ENCODE results near the gene HSDL1.

Gene HSDL1

DNA sequence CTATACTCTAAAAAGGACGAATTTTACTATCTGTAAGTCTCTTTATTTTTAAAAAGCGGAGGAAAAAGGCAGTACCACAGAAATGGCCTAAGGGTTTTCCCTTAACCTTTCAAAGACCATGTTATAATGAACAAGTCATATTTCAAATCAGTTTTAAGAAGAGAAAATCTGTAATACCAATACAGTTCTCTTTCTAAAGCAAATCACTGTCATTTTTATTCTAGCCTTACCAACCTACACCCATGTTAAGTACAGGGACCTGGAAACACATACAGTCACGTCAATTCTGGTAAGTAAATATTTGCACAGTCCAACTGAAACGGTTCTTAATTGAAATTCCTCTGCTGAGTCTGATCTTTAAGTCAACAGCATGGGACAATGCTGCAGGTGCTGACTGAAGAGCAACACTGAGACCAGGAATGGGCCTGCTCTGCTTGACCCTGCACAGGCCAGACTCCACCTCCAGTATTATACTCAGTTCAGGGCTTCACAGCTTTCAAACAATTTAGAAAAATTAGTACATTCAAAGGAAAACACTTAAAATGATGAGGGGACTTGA is 48.5 kb downstream of the HSDL1 start:
- no peak for DNase-seq (ENCODE audit: insufficient read length, low spot score)
- TF ChIP-seq SPI1 (IDR thresholded peaks at IDR 0.05; ENCODE audit: low read depth, low read length): no peak
- no peak for TF ChIP-seq POU2F2 (IDR thresholded peaks at IDR 0.05; ENCODE audit: low read depth, low read length)
- no peak for TF ChIP-seq TAF1 (IDR thresholded peaks at IDR 0.05; ENCODE audit: low read depth, low read length)
- no peak for TF ChIP-seq POLR2A (IDR thresholded peaks at IDR 0.05; ENCODE audit: low read depth, low read length)
- no peak for TF ChIP-seq POLR2AphosphoS5 (IDR thresholded peaks at IDR 0.05; ENCODE audit: low read depth, low read length)
- no peak for TF ChIP-seq PAX5 (IDR thresholded peaks at IDR 0.05; ENCODE audit: insufficient read depth, low read length, severe bottlenecking)
- no peak for FAIRE-seq

DNA sequence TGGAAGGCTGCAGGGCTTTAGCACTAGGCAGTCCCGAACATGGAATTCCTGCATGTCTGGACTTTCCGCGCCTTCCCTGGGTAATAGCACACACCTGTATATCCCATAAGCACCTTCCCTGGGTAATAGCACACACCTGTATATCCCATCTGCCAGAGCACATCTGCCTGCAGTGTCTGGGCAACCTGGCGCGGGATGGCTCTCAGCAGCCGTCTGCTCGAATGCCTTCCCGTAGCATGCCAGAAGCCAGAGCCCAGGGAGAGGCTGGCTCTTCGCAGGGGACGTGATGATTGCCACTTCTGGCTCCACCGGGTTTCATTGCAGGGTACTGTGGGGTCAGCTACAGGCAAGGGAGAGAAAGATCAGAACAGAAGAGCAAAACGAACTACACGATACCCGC is 49.5 kb downstream of the HSDL1 start:
- no peak for FAIRE-seq
- TF ChIP-seq POLR2A (IDR thresholded peaks at IDR 0.05; ENCODE audit: low read depth, low read length) (no peak), SPI1 (IDR thresholded peaks at IDR 0.05; ENCODE audit: low read depth, low read length) (no peak), TAF1 (IDR thresholded peaks at IDR 0.05; ENCODE audit: low read depth, low read length) (no peak)
- no peak for DNase-seq (ENCODE audit: insufficient read length, low spot score)

DNA sequence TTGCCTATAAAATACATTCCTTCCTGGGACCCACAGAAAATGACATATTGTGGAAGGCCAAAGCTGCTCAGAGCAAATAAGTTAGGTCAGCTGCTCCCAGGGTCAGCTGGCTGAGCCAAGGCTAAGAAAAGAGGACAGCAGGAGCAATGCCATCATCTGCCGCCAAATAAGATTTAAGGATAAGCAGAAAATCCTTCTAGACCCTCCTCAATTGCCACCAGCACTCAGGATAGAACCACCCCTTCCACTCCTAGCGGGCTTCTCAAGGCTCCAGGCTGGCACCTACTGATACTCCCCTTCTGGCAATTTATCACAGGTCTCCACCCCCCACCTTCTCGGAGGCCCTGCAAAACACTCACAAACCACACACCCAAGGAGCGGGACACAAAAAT is 51.1 kb downstream of the HSDL1 start:
- TF ChIP-seq POLR2AphosphoS5 (IDR thresholded peaks at IDR 0.05; ENCODE audit: low read depth, low read length) (no peak), TAF1 (IDR thresholded peaks at IDR 0.05; ENCODE audit: low read depth, low read length) (no peak), POU2F2 (IDR thresholded peaks at IDR 0.05; ENCODE audit: low read depth, low read length) (no peak), POLR2A (IDR thresholded peaks at IDR 0.05; ENCODE audit: low read depth, low read length) (no peak), SPI1 (IDR thresholded peaks at IDR 0.05; ENCODE audit: low read depth, low read length) (no peak), PAX5 (IDR thresholded peaks at IDR 0.05; ENCODE audit: insufficient read depth, low read length, severe bottlenecking) (no peak)
- DNase-seq (ENCODE audit: insufficient read length, low spot score) (no peak), FAIRE-seq (no peak)

DNA sequence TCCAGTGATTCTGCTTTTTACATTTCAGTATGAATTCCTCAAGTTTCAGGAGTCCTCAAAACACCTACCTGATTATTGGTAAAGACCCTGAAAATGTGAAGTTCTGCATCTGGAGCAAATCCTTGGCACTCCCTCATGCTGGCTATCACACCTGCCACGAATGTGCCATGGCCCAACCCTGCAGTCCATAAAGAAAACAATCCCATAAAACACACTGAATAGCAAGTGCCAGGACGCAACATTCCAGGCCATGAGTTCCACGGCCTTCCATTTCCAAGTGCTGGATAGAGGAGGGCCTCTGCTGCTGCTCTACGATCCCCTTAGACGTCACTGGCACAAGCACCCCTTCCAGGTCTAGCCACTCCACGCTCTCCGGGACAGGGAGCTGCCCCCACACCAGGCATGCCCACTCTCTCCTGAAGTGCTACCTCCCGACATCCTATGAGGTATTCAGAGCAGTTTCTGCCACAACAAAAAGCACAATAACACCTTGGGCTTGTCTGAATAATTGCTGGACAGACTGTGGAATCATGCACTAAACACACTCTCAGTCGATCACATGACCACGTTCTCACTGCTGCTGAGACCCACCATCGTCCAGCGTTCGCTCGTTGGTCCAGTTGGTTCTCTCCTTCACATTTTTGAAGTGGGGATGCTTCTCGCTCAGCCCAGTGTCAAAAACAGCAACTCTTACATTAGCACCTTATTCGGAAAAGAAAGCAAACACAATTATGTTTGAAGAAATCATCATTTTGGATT is 51.7 kb downstream of the HSDL1 start:
- FAIRE-seq (no peak), DNase-seq (ENCODE audit: insufficient read length, low spot score) (no peak)
- no peak for TF ChIP-seq POU2F2 (IDR thresholded peaks at IDR 0.05; ENCODE audit: low read depth, low read length)
- no peak for TF ChIP-seq TAF1 (IDR thresholded peaks at IDR 0.05; ENCODE audit: low read depth, low read length)
- no peak for TF ChIP-seq SPI1 (IDR thresholded peaks at IDR 0.05; ENCODE audit: low read depth, low read length)
- TF ChIP-seq POLR2AphosphoS5 (IDR thresholded peaks at IDR 0.05; ENCODE audit: low read depth, low read length): no peak
- no peak for TF ChIP-seq PAX5 (IDR thresholded peaks at IDR 0.05; ENCODE audit: insufficient read depth, low read length, severe bottlenecking)
- TF ChIP-seq POLR2A (IDR thresholded peaks at IDR 0.05; ENCODE audit: low read depth, low read length): no peak

DNA sequence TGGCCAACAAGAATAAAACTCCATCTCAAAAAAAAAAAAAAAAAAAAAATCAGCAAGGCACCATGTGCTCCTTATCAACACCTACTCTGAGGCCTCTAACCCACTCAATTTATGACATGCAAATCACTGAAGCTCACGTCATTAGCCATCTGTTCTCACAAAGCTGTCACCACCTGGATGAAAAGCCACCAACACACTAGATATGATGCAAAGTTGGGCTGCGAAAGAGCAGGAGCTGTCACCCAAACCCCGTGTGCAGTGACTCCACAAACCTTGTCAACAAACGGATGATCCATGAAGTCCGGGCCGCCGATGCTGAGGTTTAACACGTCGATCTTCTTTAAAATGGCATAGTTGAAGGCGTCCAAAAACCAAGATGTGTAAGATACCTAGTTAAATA is 53.5 kb downstream of the HSDL1 start:
- no peak for DNase-seq (ENCODE audit: insufficient read length, low spot score)
- no peak for FAIRE-seq
- TF ChIP-seq TAF1 (IDR thresholded peaks at IDR 0.05; ENCODE audit: low read depth, low read length): no peak
- no peak for TF ChIP-seq POLR2AphosphoS5 (IDR thresholded peaks at IDR 0.05; ENCODE audit: low read depth, low read length)
- TF ChIP-seq PAX5 (IDR thresholded peaks at IDR 0.05; ENCODE audit: insufficient read depth, low read length, severe bottlenecking): no peak
- TF ChIP-seq POLR2A (IDR thresholded peaks at IDR 0.05; ENCODE audit: low read depth, low read length): no peak
- TF ChIP-seq POU2F2 (IDR thresholded peaks at IDR 0.05; ENCODE audit: low read depth, low read length): no peak
- TF ChIP-seq SPI1 (IDR thresholded peaks at IDR 0.05; ENCODE audit: low read depth, low read length): no peak

DNA sequence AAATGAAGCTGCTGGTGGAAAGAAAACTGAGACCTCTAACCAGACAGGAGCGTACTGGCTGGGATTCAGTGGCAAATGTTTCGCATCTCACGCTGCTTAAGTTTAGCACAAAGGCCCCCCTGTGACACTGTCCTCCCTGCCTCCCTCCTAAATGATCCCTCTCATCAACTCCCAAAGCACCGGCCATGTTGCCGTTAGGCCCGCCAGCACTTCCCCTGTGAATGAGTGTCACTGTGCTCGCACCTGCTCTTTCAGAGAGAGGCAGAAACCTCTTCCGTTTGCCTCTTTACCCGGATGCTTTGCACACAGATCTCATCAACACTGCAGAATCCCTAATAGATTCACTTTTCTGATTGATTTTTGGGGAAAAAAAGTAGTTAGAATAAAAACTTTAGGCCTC is 54.8 kb downstream of the HSDL1 start:
- FAIRE-seq (no peak), DNase-seq (ENCODE audit: insufficient read length, low spot score) (no peak)
- no peak for TF ChIP-seq SPI1 (IDR thresholded peaks at IDR 0.05; ENCODE audit: low read depth, low read length)
- TF ChIP-seq POU2F2 (IDR thresholded peaks at IDR 0.05; ENCODE audit: low read depth, low read length): no peak
- no peak for TF ChIP-seq TAF1 (IDR thresholded peaks at IDR 0.05; ENCODE audit: low read depth, low read length)
- no peak for TF ChIP-seq POLR2A (IDR thresholded peaks at IDR 0.05; ENCODE audit: low read depth, low read length)
- no peak for TF ChIP-seq PAX5 (IDR thresholded peaks at IDR 0.05; ENCODE audit: insufficient read depth, low read length, severe bottlenecking)
- TF ChIP-seq POLR2AphosphoS5 (IDR thresholded peaks at IDR 0.05; ENCODE audit: low read depth, low read length): no peak

DNA sequence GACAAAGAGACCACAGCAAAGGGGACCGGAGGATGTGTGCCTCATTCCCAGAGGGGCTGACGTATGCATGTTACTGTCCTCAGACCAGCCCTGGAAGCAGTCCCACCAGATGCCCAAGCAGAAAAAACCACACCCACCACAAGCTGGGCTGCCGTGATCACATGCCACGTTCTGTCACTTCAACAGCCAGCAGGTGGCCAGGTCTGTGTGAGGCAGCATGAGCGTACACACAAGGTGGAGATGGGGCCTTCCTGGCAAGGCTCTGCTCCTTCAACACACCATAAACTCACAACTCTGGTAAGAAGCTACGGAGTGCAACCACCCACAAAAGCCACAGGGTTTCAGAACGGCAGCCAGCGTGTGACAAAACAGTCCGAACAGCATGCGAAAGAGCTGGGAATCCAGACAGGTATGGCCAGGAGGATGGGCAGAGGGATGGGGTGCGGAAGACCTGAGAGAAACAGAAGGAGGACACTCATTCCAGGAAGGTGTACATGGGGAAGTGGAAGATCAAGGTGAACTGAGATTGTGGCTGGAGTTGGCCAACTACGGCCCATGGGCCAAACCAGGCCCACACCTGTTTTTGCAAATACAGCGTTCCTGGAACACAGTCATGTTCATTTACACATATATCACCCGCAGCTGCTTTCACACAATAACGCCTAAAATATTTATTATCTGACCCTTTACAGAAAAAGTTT is 56.1 kb downstream of the HSDL1 start:
- TF ChIP-seq POU2F2 (IDR thresholded peaks at IDR 0.05; ENCODE audit: low read depth, low read length): peak; percentile 68; the same call in 1 of the 2 replicates
- peak; percentile 68 for TF ChIP-seq PAX5 (IDR thresholded peaks at IDR 0.05; ENCODE audit: insufficient read depth, low read length, severe bottlenecking)
- no peak for TF ChIP-seq POLR2A (IDR thresholded peaks at IDR 0.05; ENCODE audit: low read depth, low read length)
- peak; percentile 77 for TF ChIP-seq SPI1 (IDR thresholded peaks at IDR 0.05; ENCODE audit: low read depth, low read length)
- no peak for TF ChIP-seq POLR2AphosphoS5 (IDR thresholded peaks at IDR 0.05; ENCODE audit: low read depth, low read length)
- TF ChIP-seq TAF1 (IDR thresholded peaks at IDR 0.05; ENCODE audit: low read depth, low read length): no peak
- DNase-seq (ENCODE audit: insufficient read length, low spot score) (peak; percentile 61), FAIRE-seq (peak; percentile 100)

DNA sequence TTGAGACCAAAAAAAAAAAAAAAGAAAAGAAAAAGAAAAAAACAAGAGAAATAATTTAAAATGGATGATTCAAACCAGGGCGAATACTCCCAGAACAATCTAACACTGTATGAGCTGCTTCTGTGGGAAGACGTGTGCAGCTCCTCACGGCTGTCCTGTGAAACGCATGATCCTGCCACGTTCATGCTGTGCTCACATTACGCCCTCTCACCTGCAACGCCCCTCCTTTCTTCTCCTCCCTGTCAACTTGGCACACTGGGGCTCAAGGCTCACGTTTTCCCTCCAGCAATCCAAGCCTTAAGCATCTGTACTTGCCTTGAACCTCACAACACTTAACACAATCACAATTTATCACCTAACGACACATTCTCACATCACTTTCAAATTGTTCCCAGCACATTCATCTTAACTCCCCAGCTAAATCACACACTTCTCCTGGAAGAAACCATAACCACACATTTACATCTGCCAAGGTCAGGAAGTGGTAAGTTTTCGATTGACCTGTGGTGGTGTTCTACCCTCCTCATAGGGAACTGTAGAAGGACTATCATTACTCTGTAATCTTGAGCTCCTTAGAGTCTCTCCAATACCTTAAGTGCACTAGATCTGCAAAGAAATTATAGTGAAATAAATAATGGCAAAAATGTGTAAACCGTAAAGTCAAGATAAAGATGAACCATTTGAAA is 57.4 kb downstream of the HSDL1 start:
- peak; percentile 89 for FAIRE-seq
- TF ChIP-seq POLR2AphosphoS5 (IDR thresholded peaks at IDR 0.05; ENCODE audit: low read depth, low read length) (no peak), SPI1 (IDR thresholded peaks at IDR 0.05; ENCODE audit: low read depth, low read length) (peak; percentile 36; the same call in 1 of the 2 replicates)
- no peak for DNase-seq (ENCODE audit: insufficient read length, low spot score)

DNA sequence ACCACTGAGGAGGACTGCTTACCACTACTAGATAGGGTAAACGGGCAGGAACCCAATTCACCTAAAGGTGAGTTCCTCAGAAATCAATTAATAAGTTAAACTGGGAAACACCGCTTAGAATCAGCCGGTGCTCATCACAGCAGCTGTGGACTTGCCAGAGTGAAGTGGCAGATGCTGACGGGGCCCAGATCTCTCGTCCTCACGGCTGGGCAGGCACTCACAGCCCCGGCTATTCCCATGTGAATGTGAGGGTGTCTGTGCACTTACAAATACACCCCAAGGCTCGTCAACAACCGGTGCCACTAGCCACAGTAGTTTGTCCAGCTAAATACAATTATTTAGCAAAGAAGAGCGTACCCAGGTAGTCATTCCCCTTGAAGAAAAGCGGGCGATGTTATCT is 58.0 kb downstream of the HSDL1 start:
- TF ChIP-seq SPI1 (IDR thresholded peaks at IDR 0.05; ENCODE audit: low read depth, low read length): no peak
- FAIRE-seq: no peak
- no peak for DNase-seq (ENCODE audit: insufficient read length, low spot score)

All from GM12891 (cell line).